Stimulated activated CD8-positive, alpha-beta memory T cell treated with anti-CD3 and anti-CD28 coated beads, Interleukin-15, amount 100 ng/mL, for 4 hours (primary cell): ENCODE data around the gene ZNF804B.
"Not testable (repeated sequence)": the region's sequence is repeated elsewhere in the genome, so short reads cannot be mapped to it uniquely, and the experiment has no call there.

Experiments used
- DNase-seq, 2 donors: peaks; one replicate each; pipeline ENCODE4 v3.0.0-alpha.2; 2020; ENCODE audit warnings: low read depth in 2 of 2

ZNF804B gene

DNA sequence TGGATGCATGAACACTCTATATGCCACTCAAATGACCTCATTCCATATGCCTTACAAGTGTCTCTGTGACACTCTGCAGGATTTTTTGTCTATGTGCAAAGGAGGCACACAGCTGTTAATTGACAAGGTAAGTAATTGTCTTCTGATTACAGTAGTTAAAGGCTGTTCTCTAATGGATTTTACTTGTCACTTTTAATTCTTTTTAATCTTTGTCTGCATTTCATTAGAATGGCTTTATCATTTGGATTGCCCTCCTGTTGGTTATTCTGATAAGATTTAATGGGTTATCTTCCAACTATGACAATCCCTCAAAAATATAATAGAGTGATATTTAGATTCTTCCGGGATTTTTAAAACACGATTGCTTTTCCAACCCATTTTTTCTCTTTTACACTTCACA, 326.1 kb downstream of the ZNF804B start:
- no peak for DNase-seq

DNA sequence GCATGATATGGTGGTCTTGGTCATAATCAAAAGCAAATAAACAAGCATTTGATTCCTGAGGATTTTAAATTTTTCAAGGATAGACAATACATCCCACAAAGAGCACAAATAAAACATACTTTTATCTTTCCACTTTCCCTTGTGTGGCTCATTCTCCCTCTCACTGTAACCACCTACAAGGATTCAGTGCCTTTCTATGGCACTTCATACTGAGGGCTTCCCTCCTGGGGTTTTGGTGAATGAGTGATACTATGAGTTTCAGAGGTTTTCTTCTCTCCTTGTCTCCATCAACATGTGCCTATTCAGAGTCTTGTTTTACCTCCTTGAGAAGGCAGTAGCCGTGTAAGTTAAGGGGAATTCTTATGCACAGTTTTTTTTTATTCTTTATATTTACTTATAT, 332.1 kb downstream of the ZNF804B start:
- no peak for DNase-seq

DNA sequence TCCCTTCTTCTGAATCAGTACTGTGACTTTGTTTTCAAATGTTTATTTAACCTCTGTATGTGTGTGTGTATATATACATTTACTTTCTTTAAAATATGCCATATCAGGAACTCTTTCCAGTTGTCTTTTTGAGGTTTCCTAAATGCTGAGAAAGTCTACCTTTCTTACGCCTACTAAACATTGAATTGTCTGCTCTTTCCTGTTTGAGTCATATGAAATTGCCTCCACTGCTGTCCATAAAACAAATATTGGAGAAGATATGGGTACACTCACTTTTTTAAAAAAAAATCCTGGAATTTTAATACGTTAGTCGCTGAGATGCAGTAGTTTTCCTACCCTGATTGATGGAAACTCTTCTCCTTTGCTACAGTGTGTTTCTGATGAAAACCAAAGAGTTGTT, 334.8 kb downstream of the ZNF804B start:
- no peak for DNase-seq

DNA sequence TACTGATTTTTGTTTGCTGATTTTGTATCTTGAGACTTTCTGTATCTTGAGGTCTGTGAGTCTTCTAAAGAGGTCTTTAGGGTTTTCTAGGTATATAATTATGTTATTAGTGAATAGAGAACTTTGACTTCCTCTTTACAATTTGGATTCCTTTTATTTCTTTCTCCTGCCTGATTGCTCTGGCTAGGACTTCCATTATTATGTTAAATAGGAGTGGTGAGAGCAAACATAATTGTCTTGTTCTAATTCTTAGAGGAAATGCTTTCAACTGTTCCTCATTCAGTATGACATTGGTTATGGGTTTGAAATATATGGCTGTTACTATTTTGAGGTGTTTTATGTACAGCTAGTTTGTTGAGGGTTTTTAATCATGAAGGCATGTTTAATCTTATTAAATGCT, 344.1 kb downstream of the ZNF804B start:
- no peak for DNase-seq

DNA sequence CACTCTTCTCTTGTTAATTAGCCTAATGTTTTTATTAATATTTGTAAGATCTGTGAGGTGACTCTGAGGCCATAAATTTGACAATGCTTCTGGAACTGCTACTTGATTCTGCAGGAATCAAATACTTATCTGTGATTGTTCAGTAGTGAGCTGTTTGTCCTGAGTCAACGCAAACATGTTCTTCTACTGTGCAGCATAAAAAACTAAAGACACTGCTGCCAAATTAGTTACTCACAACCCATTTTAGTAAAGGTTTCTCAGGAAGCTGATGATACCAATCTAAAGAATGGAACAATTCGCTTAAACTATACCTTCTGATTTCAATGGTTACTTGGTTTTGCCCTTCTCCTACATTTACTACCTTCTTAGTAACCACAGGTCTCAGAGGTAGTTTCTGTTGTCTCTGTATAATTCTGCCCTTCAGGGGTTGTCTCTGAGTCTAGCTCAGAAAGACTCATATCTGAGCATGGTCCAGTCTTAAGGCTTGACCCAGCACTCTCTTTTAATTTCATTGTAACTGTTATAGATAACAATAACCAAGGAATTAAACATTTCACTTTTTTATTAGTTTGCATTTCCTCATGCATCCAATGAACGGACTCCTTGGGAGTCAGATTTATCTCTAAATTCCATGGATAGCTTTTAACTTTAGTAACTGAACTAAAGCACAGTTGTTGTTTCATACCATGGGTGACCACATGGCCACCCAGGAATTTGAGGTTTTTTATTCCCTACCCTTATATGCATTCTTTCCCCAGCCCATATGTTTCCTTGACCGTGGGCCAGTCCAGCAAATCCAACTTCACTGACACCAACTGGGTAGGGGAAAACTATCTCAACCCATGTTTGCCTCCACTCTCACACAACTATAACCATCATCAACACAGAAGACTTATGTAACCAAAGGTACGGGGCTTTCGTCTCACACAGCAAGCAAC, 345.5 kb downstream of the ZNF804B start:
- DNase-seq, result no peak

DNA sequence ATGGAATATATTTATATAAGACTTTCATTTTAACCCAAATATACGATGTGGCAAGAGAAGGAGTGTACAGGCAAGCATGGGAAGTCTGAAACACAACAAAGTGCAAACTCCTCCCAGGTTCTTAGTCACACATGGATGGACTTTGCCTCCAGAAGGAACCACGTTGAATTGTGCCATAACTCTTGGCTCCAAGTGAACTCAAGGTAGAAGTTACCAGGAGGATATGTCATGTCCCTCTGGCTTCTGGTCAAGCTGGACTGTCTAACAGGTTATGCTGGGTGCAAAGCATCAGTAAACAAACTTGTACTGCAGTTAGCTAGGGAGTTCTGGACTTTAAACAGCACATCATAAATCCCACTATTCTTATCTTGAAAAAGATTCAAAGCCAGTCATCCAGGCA, 364.4 kb downstream of the ZNF804B start:
- DNase-seq, result no peak

DNA sequence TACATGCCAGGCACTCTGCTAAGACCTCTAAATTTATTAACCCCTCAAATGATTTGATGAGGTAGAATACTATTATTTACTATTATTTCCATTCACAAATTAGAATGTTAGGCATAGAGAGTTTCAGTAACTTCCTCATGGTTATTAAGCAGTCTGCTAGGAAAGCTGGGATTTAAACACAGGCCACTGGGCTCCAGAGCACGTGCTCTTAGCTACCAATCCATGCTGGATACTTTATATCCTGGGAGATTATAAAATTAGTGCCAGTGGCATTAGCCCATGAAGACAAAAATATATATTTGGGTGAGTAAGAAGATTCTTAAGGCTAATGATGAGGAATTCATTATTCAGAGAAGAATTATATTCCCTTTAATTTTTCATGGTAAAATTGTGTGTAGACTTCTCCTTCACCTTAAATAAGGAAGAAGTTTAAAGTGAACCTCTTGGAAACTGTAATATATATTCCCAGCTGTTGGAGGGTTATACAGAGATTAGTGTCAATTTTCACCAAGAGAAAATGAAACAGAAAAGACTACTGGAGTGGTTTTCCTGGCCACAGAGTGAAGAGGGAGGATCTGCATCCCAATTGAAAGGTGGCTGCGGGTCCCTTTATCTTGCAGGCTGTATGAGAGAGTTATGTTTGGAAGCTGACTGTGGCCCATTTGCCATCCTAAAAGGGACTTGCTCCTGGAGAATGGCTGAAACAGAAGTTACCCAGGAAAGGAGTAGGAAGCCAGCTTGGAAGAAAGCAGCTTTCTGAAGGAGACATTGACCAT, 370.3 kb downstream of the ZNF804B start:
- DNase-seq, result no peak

DNA sequence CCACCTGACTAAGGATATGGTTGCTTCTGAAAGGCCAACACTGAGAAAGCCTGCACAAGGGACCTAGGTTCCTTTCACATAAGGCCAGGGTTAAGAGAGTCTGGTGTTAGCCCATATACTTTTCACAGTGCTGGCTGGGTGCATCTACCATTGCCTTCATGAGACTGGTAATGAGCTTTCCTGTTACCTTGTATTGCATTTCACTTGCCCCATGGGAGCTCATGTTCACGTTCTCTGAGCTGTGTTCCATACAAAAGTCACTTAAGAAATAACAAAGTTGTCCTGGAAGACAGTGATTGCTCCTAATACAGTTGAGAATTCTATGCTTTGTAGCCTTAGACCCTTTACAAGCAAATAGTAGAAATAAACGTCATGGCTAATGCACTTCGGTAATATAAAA, 373.9 kb downstream of the ZNF804B start:
- no peak for DNase-seq

DNA sequence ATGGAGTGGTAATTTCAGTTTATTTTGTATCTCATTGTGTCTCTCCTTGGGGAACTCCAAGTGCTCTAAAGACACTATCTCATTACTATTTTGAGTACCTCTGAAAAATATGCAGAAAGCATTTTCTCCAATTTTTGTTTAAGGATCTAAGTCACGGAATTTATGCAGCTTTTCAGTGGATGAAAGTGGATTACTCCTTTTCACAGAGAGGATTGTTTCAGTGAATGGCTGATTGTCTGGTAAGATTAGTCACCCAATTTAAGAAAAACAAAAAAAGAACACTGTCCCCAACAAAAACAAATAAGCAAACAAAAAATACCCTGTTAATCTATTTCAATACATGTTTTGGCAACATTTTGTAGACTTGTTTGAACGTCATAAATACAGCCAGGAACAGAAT, 374.3 kb downstream of the ZNF804B start:
- no peak for DNase-seq

DNA sequence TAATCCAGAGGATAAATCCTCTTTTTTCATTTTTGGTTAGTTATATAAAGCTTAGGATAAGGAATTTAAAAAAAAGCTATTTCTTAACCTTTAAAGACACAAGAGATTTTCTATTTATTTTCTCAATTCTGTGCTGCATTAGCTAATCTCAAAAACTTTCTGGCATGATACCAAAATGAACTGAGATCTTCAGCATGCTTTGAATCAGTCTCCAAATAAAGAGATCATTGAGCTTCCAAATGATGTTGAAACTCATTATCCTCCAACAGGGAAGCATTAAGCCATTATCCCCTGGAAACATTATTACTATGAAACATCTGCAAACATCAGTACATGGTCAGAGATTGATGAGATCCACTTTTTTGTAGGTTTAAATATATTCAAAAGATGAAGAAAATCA, 386.3 kb downstream of the ZNF804B start:
- DNase-seq, result no peak

DNA sequence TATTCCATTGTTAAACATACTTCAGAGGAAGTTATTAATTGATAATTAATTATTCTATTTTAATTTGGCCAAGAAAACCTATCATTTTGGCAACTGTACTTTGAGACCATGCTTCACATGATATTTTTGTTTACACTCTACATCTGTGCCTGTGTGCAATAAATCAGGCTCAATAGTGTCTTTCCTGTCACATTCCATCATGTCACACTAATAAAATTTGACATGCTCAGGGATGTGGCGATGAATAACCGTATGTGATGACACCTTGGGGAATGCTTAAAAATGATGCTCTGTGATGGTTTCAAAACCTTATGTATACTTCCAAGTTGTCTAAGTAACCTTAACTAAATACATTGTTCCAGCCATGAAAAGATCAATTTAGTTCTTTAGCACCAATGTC, 400.6 kb downstream of the ZNF804B start:
- no peak for DNase-seq

DNA sequence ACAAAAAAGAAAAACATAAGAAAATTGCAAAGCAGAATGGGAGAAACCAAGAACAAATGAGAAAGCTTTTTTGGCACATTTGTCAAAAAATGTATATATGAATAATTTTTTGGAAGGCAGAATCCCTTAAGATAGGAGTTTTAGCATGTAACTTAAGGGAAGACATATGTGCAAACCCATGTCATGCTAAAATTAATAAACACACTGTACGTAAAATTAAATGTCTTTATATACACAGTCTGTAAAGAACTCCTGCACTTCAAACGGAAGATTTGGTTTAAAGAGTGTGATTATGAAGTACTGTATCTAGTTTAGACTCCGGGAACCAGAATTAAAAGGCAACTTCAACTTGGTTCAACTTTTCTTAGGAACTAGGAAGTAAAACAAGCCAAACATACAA, 405.9 kb downstream of the ZNF804B start:
- DNase-seq, result no peak

DNA sequence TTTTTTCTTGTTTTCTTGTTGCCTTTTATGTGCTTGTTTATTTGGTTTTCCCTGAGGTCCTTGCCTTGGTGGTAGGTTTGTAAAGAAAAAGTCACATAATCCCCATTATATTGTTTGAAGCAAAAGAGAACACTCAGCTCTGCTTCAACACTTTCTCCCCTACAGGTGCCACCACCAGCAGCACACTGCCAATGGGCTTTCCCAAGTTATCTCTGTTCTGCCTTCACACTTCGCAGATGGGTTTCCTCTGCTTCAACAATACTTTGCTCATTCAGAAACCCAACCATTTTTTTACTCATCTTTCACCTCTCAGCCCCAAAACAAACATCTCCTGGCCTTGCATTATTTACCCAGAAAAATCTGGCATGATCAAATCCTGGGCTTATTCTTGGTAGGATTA, 411.1 kb downstream of the ZNF804B start:
- no peak for DNase-seq

DNA sequence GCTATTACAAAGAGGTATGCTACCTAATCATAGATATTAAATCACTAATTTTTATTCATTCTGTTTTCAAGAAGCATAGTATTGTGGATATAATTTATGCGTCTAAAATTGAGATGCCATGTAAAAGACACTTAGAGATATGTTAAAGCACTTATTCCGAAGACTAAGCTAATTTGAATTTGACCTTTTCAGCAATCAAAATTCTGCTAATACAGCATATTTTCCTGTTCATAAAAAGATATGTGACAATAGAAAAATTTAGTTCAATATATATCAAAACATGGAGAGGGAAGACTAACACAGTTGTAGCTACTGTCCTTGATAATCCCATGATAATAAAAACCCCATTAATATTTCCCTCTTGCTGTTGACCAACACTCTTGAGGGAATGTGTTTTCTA, 422.6 kb downstream of the ZNF804B start:
- no peak for DNase-seq

DNA sequence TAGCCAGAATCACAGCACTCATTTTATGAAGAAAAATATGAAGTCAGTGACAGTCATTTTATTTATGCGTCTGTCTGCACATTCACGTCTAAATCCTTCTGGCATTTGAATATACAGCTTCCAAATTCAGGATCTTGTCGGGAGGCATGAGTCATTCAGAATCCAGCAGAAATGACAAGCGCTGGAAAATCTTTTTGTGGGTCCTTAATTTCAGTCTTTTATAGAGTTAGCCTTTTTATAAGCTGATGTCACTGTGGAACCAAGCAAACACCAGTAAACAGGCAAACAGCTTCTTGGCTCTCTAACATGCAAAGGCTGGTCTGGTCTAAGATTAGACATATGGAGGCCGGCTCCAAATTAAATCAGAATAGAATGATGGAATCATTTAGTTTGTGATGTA, 424.2 kb downstream of the ZNF804B start:
- DNase-seq, result no peak

DNA sequence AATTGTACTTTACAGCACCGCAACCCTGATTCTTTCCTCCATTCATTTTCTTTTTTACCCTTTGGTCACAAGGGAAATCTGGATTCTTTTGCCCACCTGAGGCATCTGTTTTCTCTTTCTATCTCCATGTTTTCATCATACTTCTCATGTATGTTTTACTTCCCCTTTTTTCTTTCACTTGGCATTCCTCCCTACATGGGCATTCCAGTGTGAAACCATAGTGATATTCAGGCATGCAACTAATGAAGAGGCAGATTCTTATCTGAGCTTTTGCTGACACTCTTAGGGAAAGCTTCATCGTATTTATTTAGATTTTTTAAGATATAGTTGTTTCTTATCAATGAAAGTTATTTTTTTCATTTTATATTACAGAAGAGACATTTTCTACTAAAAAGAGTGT, 441.3 kb downstream of the ZNF804B start:
- no peak for DNase-seq

DNA sequence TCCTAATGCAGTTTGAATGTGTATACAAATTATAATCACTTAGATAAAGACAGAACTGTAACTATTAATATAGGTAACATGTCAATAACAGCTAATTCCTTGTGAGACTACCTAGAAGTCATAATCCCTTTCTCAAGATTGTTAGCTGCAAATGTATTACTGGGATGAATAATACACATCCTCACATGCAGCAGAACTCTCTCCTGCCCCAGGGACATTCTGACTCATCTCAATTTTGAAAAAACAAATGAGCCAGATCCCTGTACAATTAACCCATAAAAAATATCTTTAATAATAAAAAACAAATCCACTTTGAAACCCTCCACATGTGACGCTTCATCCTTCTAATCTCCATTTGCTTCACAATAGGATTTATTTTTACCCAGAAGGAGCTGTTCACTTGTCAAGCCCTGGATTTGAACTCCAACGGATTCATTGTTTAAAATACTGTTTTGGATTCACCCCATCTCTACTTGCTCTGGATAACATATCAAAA, 464.4 kb downstream of the ZNF804B start:
- DNase-seq, result no peak

DNA sequence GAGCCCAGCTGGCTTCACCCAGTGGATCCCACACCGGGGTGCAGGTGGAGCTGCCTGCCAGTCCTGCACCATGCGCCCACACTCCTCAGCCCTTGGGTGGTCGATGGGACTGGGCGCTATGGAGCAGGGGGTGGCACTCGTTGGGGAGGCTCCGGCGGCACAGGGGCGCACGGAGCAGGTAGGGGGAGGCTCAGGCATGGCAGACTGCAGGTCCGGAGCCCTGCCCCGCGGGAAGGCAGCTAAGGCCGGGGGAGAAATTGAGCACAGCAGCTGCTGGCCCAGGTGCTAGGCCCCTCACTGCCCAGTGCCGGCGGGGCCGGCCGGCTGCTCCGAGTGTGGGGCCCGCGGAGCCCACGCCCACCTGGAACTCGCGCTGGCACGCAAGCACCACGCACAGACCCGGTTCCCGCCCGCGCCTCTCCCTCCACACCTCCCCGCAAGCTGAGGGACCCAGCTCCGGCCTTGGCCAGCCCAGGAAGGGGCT, 469.2 kb downstream of the ZNF804B start:
- DNase-seq, result not testable (repeated sequence)

DNA sequence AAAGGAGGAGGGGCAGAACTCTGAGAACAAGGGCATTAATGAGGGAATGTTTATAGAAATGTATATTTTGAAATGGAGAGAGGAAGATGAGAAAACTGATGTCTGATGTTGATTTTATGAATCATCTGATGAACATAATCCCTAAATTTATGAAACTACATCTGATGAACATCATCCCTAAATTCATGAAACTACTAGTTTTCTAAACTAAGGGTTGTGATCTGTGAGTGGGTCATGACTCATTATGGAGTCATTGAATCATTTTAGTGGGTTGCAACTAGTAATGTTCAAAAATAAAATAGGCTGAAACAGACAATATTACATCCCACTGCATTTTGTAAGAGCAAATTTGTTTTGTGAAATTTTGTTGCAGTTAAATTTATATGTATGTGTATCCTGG, 478.7 kb downstream of the ZNF804B start:
- DNase-seq, result no peak

DNA sequence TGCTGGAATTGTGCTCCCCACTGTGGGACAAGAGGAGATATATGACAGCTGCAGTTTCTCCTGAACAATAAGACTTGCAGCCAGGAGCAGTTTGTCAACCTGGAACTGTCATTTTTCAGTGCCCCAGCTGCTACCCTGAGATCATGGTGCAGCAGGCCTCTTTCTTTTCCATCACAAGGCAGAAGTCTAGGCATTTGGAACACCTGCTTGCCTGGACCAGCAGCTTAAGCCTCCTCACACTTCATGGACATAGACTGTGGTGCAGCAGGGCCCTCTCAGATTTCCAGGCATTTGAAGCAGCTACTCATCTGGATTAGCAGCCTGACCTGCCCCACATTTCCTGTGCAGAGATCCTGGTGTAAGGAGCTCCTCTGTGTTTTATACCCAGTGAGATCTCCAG, 486.7 kb downstream of the ZNF804B start:
- no peak for DNase-seq

DNA sequence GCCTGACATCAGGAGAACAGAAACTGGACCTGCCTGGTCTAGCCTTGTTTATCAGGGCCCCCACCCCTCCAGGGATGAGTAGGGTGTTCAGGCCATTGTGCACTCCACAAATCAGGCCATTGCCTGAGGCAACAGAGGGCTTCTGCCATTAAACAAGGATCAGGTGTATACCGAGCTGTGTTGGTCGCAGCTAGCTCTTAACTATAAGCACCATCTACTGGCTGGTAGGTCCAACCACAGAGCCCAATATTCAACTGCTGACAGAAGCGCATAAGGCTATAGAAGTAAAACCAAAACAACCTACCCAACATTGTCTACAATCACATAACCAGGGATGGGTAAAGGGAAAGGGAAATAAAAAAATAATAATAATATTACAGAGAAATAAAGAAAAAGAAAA, 487.7 kb downstream of the ZNF804B start:
- no peak for DNase-seq

DNA sequence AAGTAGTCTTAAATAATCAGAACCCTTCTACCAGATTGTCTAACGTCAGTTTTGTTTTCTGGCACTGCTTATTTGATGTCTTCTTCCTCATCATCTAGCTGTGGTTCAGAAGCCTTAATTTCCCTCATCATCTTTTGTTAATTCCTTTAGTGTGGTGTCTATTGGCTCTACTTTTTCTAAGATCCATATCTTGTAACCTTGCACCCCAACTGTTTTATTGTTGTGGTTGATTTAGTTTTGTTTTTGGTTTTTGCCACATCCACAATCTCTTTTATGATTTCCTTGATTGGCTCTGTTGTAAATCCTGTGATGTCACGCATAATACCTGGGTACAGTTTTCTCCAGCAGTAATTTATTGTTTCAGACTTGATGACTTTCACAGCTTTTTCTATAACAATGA, 499.6 kb downstream of the ZNF804B start:
- no peak for DNase-seq

DNA sequence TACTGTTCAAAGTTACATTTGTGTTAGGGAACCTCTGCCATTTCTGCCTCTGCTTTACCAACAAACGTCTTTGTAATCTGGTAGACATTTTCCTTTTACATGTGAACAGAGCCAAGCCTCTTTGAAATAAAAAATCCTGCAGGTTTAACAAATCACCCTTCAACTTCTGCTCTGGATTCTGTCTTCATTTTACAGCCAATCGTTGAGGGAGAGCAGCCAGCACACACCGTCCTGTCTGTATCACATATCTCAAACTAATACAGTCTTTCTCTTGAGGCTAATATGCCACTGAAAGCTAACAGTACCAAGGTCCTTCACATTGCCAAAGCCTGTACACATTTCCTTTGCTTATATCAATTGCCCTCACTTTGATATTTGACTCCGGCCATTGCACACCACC, 504.6 kb downstream of the ZNF804B start:
- no peak for DNase-seq
